Loucy (cell line): ENCODE results near the gene RPUSD3.

ENCODE experiments used
- H2AFZ ChIP-seq: fragments of 200-600 bp; sonication (generic); 2 replicates; pipeline ENCODE4 v1.6.0; 2016; ENCODE audit warnings: antibody characterized with exemption, mild to moderate bottlenecking, low read length, moderate library complexity
- H3F3A ChIP-seq: fragments of 200-600 bp; 2 replicates; pipeline ENCODE4 v1.6.0; 2016; ENCODE audit warnings: antibody characterized with exemption, low read depth, mild to moderate bottlenecking
- H3K27me3 ChIP-seq: fragments of 200-600 bp; sonication (generic); 2 replicates; pipeline ENCODE4 v1.6.1; 2014; ENCODE audit warnings: low read length, mild to moderate bottlenecking; ENCODE audit not compliant: insufficient read depth, poor library complexity, severe bottlenecking
- H3K36me3 ChIP-seq: fragments of 200-600 bp; sonication (generic); 2 replicates; pipeline ENCODE4 v1.6.1; 2016; ENCODE audit warnings: low read length; ENCODE audit not compliant: insufficient read depth
- H3K4me1 ChIP-seq: fragments of 200-600 bp; sonication (generic); 2 replicates; pipeline ENCODE4 v1.5.1; 2014; ENCODE audit warnings: low read length, mild to moderate bottlenecking; ENCODE audit not compliant: insufficient read depth, poor library complexity, severe bottlenecking
- H3K4me2 ChIP-seq: fragments of 200-600 bp; sonication (generic); 2 replicates; pipeline ENCODE4 v1.6.0; 2014; ENCODE audit warnings: antibody characterized with exemption, low read length, low read depth, mild to moderate bottlenecking; ENCODE audit not compliant: poor library complexity, severe bottlenecking
- H3K4me3 ChIP-seq: fragments of 200-600 bp; sonication (generic); 2 replicates; pipeline ENCODE4 v1.5.1; 2014; ENCODE audit warnings: low read length, mild to moderate bottlenecking, mixed read lengths; ENCODE audit not compliant: poor library complexity, severe bottlenecking
- H3K79me2 ChIP-seq: fragments of 200-600 bp; sonication (generic); 2 replicates; pipeline ENCODE4 v1.6.1; 2014; ENCODE audit warnings: low read length; ENCODE audit not compliant: insufficient read depth
- H3K9ac ChIP-seq: fragments of 200-600 bp; sonication (generic); 2 replicates; pipeline ENCODE4 v1.6.0; 2014; ENCODE audit warnings: mild to moderate bottlenecking, low read depth, low read length, moderate library complexity; ENCODE audit not compliant: poor library complexity, severe bottlenecking
- H3K9me2 ChIP-seq: fragments of 200-600 bp; sonication (generic); replicated peaks from 2 replicates; pipeline ENCODE4 v1.6.1; 2016; ENCODE audit warnings: low read depth, low read length, mixed read lengths
- H3K9me3 ChIP-seq: fragments of 200-600 bp; sonication (generic); 2 replicates; pipeline ENCODE4 v1.6.1; 2014; ENCODE audit warnings: mild to moderate bottlenecking, antibody characterized with exemption, low read length, low read depth; ENCODE audit not compliant: insufficient read depth
- H4K20me1 ChIP-seq: fragments of 200-600 bp; sonication (generic); 2 replicates; pipeline ENCODE4 v1.6.0; 2014; ENCODE audit warnings: antibody characterized with exemption, low read length, mild to moderate bottlenecking; ENCODE audit not compliant: insufficient read depth, poor library complexity, severe bottlenecking
- CTCF ChIP-seq: fragments of 200-600 bp; sonication (generic); conservative IDR thresholded peaks from 2 replicates; pipeline ENCODE4 v1.5.1; 2014; ENCODE audit warnings: mild to moderate bottlenecking, antibody characterized with exemption, low read length
- EZH2phosphoT487 ChIP-seq: fragments of 200-600 bp; IDR thresholded peaks from 2 replicates; pipeline ENCODE4 v1.6.1; 2018; ENCODE audit warnings: antibody characterized with exemption, mild to moderate bottlenecking, moderate library complexity, borderline replicate concordance

Gene RPUSD3

GRCh38 chr3:9886328-9886727, 42.5 kb upstream of the RPUSD3 start:
- Histone ChIP-seq H3K27me3 (no peaks in the 10 kb centered on the region), H3F3A (no peaks in the 10 kb centered on the region), H2AFZ (no peak overlapping the region), H3K36me3 (no peaks in the 10 kb centered on the region), H3K9me2 (no peaks in the 10 kb centered on the region), H3K79me2 (peaks cover 9% of the 10 kb centered on the region), H3K4me3 (no peak overlapping the region), H3K4me1 (peaks cover 4% of the 10 kb centered on the region), H4K20me1 (peaks cover 6% of the 10 kb centered on the region), H3K4me2 (no peak overlapping the region), H3K9ac (no peak overlapping the region), H3K9me3 (no peaks in the 10 kb centered on the region)
- no peak for TF ChIP-seq EZH2phosphoT487
- no peak for TF ChIP-seq CTCF

DNA sequence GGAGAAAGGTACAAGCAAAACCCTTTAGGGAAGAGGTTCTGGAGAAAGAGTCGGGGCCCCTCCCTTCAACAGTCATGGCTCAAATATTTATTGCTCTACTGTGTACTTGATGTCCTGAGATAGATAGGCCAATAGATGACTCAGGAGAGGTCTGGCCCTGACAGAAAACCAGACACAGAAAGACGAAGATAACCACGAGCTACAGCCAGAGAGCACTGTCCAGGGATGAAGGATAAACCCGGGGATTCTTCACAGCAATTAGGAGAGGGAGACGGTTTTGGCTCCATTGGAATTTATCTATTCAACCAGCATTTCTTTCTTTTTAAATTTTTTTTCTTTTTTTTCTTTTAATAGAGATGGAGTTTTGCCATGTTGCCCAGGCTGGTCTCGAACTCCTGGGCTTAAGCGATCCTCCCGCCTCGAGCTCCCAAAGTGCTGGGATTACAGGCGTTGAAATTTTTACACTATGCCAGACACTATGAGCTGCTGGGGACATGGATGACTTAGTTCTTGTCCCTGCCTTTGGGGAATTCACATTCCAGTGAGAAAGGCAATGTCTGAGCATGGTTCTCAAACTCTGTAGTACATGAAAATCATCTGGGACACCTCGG, 40.9 kb upstream of the RPUSD3 start:
- Histone ChIP-seq H3K79me2 (no peaks in the 10 kb centered on the region), H3K9me3 (no peaks in the 10 kb centered on the region), H3K36me3 (no peaks in the 10 kb centered on the region), H3K4me3 (no peak overlapping the region), H4K20me1 (no peaks in the 10 kb centered on the region), H3K4me1 (no peaks in the 10 kb centered on the region), H3K9me2 (no peaks in the 10 kb centered on the region), H3K27me3 (no peaks in the 10 kb centered on the region), H3F3A (no peaks in the 10 kb centered on the region), H2AFZ (no peak overlapping the region), H3K4me2 (no peak overlapping the region), H3K9ac (no peak overlapping the region)
- TF ChIP-seq CTCF (no peak), EZH2phosphoT487 (no peak)

DNA sequence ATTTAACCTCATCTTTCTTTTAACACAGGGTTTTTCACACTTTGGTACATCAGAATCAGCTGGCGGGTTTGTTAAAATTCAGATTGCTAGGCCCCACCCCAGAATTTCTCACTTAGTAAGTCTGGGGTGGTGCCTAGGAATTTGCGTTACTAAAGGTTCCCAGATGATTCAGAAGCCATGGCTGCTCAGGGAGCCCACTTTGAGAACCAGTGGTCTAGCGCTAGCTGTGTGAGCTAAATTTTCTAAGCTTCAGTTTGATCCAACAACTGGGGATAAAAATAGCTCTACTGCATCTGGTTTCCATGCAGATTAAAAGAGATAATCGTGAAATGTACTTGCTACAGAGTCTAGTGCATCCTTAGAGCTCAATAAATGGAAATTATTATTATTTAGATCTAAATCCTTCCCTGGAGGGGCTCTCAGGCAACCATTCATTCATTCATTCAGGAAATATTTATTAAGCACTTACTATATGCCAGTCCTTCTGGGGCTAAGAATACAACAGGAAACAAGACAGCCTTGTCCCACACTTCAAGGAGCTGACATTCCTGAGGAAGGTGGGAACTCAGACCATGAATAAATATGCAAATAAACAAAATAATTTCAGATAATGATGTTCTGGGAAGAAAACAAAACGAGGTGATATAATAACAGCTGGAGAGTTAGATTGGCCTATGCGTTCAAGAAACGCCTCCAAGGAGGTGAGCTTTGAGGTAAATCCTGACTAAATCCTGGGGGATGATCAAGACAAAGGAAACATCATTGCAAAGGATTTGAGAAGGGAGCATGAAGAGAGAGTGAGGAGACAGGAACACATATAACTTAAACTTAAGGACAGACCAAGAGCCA, 40.1 kb upstream of the RPUSD3 start:
- Histone ChIP-seq H3F3A (no peaks in the 10 kb centered on the region), H3K79me2 (no peaks in the 10 kb centered on the region), H3K9ac (no peak overlapping the region), H3K36me3 (no peaks in the 10 kb centered on the region), H3K9me3 (no peaks in the 10 kb centered on the region), H4K20me1 (no peaks in the 10 kb centered on the region), H3K4me2 (no peak overlapping the region), H3K27me3 (no peaks in the 10 kb centered on the region), H2AFZ (no peak overlapping the region), H3K4me3 (no peak overlapping the region), H3K4me1 (no peaks in the 10 kb centered on the region), H3K9me2 (no peaks in the 10 kb centered on the region)
- TF ChIP-seq CTCF (no peak), EZH2phosphoT487 (no peak)
